Right lung (tissue), 5 donors: ENCODE data around the gene ITGA11. TPM values are rescaled to one million over a fixed set of nuclear protein-coding genes. Genes with fewer than 3 reads are reported as not detected.

Experiments used
- DNase-seq, 2 donors: peaks; one replicate each; pipeline ENCODE4 v3.0.0-alpha.2; 2013
- polyA plus RNA-seq, 5 donors: library from polyadenylated mRNA; unstranded; fragments of 120-200 nt; gene quantifications; one replicate each; pipeline versions ENCODE4 v1.2.1 to v1.2.3, GENCODE V29; 2013; ENCODE audit warnings: inconsistent platforms in 1 of 5, low replicate concordance in 1 of 5; ENCODE audit not compliant: insufficient read length in 5 of 5, insufficient read depth in 1 of 5

Gene ITGA11
- polyA plus RNA-seq, 5 donors = 1.0 to 1.7 (median 1.5) TPM

DNA sequence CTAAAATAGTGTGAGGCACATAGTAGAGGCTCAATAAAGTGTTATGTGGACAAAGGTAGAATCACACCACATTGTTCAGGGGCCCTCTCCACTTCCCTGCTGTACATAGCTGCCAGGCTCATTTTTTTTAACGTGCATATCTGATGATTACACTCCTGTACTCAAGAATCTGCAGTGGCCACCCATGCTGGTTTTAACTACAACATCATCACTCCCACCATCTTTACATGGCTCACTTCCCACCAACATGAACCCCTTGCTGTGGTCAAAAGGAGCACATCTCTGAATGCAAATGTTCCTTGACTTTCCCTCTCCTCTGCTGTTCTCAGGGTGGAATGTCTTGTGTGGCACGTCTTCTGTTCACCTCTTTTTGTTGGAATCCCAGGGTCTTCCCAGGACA lies 77.7 kb downstream of the ITGA11 start:
- DNase-seq = no peak

DNA sequence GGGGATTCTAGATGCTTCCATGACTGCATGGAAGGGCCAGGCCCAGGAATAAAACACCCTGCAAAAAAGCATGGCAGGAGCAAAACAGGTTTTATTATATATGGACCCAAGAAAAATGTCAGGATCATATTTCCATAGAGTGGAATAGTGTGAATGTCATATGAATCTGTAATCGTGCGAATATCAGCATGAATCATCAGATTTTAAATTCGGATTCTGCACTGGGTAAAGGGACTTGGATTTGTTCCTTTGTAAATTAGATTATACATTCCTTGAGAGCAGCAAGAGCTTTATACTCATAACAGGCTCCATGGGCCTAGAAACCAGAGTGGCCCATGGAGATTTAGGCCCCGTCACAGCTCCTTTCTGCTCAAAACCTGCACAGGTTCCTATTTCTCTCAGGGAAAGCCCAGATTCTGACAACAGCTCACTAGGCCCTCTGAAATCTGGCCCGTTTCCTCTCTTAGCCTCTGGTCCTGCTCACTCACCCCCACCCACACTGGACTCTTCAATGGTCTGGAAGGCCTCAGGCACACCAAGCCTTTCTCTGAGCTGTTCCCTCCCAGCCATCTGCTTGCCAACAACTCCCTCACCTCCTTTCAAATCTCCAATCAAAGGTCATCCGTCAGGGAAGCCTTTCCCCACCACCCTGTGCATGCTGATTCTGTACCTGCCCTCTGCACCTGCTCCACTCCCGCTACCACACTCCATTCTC lies 78.4 kb downstream of the ITGA11 start:
- no peak for DNase-seq

- DNase-seq = no peak
Observed at GRCh38 chr15:68352401-68353062, 79.4 kb downstream of the ITGA11 start.

DNA sequence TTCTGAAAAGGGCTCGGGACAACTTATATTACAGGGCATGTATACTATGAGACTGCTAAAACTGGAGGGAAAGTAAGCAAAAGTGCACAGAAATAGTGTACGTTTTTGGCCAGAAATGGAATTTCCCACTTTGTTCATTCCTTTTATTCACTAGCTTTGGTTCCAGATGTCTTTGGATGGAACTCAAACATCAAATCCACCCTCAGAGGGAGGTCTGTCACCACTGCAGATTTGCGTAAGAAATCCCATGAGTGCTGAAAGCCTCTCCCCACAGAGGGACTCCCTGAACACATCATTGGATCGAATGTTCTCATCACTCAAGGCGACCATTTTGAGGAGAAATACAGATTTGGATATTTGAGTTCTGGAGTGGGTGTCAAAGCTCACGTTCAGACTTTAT lies 82.8 kb downstream of the ITGA11 start:
- DNase-seq = no peak

- DNase-seq = no peak
Observed at GRCh38 chr15:68348606-68349005, 83.4 kb downstream of the ITGA11 start.

DNA sequence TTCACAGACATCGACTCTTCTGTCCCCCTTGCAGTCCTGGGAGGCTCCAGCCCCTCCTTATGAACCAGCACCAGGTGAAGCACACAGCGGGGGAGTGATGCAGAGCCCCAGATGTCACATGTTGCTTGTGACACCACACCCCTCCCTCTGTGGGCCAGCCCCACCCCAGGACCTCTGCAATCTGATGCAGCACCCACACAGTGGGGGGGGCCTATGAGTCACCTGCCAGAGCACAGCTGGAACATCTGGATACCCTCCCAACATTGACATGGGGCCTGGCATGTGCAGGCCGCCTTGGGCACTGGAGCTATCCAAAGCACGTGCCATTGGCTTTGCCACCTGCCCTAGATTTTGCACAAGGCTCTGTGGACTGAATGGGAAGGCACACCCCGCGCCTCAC lies 83.9 kb downstream of the ITGA11 start:
- no peak for DNase-seq

DNA sequence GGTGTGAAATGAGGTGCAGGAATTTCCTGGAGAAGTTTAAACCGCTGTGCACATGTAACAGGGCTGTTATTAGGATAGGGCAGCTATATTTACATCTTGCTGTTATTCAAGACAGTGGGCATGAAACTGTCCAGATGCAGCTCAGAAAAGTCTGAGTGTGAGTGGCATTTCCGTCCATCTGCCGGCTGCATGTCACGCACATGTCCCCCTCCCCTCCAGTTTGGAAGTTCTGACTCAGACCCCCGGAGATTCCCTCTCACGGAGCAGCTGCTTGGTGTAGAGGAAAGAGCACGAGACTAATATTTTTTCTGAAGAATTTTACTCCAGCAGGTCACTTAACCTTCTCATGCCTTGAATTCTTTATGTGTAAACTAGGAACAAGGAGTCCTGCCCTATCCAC lies 84.6 kb downstream of the ITGA11 start:
- DNase-seq = no peak

DNA sequence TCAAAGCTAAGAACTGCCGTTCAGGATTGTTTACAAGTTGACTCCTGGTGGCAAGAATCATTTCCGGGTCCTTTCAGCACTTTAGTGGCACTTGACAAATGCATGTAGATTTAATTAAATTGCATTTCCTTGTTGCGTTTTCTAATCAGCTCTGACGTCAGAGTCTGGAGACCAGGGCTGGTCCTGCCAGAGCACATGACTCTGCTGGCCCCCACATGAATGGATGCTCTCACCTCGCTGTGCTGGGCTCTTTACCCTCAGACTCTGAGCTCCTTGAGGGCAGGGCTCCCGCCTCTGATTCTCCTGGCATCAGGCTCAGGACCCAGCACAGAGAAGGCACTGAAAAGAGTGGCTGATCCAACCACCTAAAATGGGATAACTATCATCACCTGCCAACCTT lies 85.0 kb downstream of the ITGA11 start:
- no peak for DNase-seq

GRCh38 chr15:68345481-68345880 lies 86.5 kb downstream of the ITGA11 start:
- no peak for DNase-seq

DNA sequence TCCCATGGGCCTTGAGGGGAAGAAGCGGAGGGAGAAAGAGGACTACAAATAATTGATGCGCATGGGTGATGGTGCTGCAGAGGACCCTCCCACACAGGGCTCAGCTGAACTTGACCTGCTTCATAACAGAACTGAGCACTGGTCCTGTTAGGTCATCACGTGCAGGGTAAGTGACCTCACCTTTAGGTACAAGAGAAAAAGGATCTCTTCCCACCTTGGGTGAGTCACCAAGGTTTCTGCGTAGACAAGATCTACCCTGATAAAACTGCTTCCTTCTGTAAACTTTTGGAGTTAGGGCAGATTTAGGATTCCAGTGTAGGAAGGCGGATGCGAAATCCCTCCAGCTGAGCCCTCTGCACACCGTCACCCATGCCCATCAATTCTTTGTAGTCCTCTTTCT lies 87.4 kb downstream of the ITGA11 start:
- no peak for DNase-seq

GRCh38 chr15:68343579-68344225 lies 88.3 kb downstream of the ITGA11 start:
- no peak for DNase-seq

DNA sequence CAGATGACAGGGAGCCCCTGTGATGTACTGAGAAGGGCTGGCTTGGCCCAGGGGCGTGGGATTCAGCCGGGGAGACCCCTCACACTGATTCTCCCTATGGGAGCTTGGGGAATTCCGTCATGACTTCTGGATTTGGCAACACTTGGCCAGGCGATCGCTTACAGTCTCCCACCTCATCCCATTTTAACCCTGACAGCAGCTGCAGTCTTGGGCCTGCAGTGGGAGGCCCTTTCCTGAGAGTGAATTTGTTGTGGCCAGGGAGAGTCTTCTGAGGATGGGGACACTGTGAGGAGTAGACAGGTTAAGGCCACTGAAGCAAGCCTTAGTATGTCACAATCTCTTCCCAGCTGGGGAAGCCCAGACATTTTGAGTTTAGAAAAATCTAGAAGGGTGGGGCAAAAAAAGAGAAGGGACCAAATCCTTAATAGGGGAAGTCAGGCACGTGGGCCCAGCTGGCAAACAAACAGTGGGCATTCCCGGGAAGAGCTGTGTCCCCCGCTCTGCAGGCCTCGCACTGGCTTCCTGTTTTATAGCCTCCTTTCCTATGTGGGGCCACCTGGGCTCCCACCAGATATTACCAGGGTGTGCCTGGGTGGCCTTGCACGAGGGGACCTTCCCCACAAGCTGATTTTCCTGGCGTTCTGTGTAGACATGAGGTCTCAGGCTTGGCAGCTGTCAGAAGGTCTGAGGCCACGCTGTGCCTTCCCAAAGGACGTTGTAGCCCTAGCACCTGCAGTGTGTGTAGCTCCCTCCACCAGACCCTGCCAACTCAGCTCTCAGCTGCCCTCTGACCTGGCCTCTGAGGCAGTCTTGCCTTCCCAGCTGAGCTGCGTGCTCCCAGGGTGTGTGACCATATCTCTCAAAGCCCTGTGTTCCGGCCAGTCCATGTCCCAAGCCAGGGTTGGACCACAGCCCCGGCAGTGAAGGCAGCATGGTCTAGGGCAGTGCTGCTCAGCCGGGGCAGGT lies 89.9 kb downstream of the ITGA11 start:
- DNase-seq = no peak

DNA sequence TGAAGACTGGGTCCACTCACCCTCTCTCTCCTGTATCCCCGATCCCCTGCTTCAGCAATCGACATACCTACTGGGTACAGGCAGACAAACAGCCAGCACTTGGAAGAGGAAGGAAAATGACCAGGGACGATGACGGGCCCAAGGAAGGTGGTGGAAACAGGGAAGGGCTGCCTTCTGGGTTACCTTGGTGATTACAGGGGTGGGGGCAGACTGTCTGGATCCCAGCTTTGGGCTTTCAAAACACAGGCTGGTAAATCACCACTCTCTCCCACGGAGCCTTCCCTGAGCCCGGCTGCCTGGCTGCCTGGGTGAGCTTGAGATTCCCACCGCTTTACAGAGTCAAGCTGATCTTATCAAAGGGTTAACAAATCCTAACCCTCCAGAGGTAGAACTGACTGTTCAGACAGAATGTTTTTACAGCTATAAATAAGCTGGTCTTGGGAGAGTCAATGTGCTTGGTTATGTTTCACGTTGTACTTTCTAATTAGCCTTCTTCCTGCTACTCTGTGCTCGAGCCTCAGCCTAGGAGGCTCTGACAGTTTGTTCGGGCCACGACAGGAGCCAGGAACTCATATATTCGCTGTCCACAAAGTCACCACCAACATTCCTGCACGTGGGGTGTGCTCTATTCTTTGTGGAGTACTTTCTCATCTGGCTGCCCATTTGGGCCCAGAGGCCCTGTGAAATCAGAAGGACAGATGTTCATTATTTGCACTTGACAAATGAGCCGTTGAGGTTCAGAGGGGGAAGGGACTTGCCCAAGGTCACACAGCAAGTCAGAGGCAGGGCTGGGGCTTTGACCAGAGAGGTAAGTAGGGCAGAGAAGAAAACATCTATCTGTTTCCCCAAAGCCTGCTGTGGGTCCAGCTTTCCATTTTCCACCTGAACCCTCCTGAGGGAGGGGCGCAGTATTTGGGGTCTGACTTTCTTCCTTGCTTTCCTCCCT lies 91.0 kb downstream of the ITGA11 start:
- DNase-seq = no peak

GRCh38 chr15:68339481-68339880 lies 92.5 kb downstream of the ITGA11 start:
- no peak for DNase-seq

DNA sequence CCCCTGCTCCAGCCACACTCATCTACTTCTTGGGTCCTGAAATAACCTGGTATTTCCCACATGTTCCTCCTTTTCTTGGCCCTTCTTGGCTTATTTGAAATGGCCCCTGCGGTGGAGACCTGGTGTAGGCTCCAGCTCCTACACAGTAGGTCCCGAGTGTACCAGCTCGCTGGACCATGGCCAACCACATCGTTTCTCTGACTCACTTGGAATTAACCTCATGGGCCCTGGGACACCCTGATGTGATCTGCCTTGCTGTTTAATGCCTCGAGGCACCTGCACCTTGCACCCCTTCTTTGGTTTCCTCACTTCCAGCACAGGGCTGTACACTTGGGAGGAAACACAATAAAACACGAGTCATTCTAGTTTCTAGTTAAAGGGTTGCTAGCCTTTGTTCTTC lies 94.1 kb downstream of the ITGA11 start:
- no peak for DNase-seq

GRCh38 chr15:68336516-68336915 lies 95.4 kb downstream of the ITGA11 start:
- no peak for DNase-seq

- DNase-seq = no peak
Observed at GRCh38 chr15:68335655-68336054, 96.3 kb downstream of the ITGA11 start.

DNA sequence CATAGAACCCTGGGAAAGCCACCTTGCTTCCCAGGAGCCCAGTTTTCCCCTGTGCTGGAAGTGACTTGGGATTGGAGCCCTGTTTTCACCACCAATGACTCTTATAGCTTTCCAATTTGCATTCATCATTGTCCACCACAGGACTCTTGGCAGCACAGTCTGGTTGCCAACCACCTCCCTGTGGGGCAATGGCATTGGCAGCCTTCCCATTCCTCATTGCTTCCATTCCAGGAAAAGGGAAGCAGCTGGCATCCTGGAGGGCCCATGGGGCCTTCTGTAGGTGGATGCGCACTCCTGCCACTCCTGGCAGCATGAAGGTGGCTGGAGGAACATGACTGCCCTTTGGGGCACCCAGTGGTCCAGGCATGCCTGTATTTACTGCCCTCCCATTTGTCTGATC lies 96.7 kb downstream of the ITGA11 start:
- no peak for DNase-seq

DNA sequence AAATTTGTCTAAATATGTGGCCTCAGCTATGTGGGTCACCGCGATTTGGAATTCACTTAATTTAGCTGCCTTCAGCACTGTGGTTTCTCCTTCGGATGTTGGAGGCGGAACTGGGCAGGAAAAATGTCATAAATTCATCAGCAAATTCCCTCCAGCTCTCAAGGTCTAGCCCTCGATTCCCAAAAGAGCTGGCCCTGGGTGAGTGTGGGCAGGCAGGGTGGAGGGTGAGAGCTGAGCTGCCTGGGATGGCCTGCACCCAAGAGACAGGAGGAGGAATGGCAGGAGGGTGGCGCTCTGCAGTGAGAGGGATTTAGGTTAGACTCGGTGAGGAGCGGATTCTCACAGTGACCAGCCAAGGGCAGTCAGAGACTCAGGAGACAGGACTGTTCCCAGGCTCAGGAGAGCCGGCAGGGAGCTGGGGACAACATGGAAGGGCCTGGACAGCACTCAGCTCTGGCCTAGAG lies 97.3 kb downstream of the ITGA11 start:
- no peak for DNase-seq

DNA sequence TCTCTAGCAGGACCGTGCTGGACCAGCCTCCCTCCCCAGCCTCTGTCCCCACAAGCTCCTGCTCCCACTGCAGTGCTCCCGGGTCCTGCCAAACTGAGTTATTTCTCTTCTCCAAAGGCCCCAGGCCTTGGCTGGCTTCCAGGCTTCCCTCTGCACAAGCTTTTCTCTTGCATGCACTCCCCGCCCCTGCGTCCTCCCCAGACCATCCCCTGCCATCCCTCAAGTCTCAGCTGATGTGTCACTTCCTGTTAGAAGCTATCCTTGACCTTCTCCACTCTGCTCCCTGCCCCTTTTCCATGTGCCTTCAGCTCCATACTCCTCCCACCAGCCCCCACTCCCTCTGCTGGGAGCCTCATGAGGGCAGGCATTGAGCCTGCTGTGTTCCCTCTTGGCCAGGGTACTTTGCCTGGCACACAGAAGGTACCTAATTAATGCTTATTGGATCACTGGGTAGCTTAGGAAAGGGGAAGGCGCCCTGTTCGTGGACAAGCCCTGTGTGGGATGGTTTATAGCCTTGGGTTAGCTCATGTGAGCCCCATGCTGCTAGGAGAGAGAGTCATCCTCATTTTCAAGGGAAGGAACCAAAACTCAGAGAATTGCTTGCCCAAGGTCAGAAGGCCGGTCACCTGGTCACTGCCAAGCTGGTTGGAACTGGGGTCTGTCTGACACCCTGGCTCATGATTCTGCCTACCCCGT lies 98.0 kb downstream of the ITGA11 start:
- no peak for DNase-seq
